IgD-negative memory B cell (primary cell): ENCODE measurements around the gene MTA3. TPM values are rescaled to one million over a fixed set of nuclear protein-coding genes. Genes with fewer than 3 reads are reported as not detected.

Experiments used
- H3K27ac Mint-ChIP-seq, 3 donors: one replicate each; pipeline ENCODE4 v1.8.0; 2020 to 2022; ENCODE audit warnings: mild to moderate bottlenecking in 3 of 3, mixed read lengths in 3 of 3, moderate library complexity in 1 of 3
- H3K27me3 Mint-ChIP-seq: one replicate; pipeline ENCODE4 v1.8.0; 2021; ENCODE audit warnings: mixed read lengths
- H3K36me3 Mint-ChIP-seq: one replicate; pipeline ENCODE4 v1.8.0; 2020; ENCODE audit warnings: mild to moderate bottlenecking, mixed read lengths
- H3K4me1 Mint-ChIP-seq, 3 donors: one replicate each; pipeline ENCODE4 v1.8.0; 2020 to 2022; ENCODE audit warnings: mixed read lengths in 3 of 3, mild to moderate bottlenecking in 1 of 3
- H3K4me3 Mint-ChIP-seq, 4 donors: one replicate each; pipeline ENCODE4 v1.8.0; 2020 to 2022; ENCODE audit warnings: mild to moderate bottlenecking in 4 of 4, mixed read lengths in 4 of 4, moderate library complexity in 3 of 4
- H3K9me3 Mint-ChIP-seq, 3 donors: one replicate each; pipeline ENCODE4 v1.8.0; 2020 to 2021; ENCODE audit warnings: mixed read lengths in 3 of 3, mild to moderate bottlenecking in 1 of 3
- polyA plus RNA-seq: library from polyadenylated mRNA; unstranded; fragments of 300-500 nt; fragmentation: Illumina TruSeq; gene quantifications from one replicate; pipeline ENCODE4 v1.2.3, GENCODE V29; 2021

MTA3 gene
- polyA plus RNA-seq, 1 donor from 2014 or later, result 8.8 TPM

- H3K9me3 Mint-ChIP-seq, result no peaks in the 10 kb centered on the region
- peaks cover 11% of the 10 kb centered on the region for H3K36me3 Mint-ChIP-seq
- peaks cover 0 to 3% (median 1%) of the 10 kb centered on the region in 3 donors for H3K4me1 Mint-ChIP-seq
- no peak overlapping the region for H3K4me3 Mint-ChIP-seq
- no peaks in the 10 kb centered on the region for H3K27me3 Mint-ChIP-seq
- no peak overlapping the region for H3K27ac Mint-ChIP-seq
Measured at GRCh38 chr2:42651057-42651456, 82.6 kb downstream of the MTA3 start.

DNA sequence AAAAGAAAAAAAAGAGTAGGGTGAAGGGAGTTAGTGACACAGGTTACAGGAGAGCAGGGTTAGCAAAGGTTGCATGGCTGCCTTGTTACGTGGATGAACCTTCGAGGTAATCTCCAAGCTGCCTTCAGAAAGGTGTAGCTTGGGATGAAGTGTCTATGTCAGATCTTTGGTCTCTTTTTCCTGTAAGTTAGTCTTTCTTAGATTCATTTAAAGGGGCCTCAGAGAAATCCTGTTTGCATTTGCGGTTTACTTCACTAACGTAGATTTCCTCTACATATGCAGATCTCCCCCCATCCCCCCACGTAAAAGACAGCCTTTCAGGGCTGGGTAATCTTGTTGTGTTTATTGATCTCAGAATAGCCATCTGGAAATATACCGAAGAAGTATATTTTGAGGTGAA, 83.7 kb downstream of the MTA3 start:
- Mint-ChIP-seq H3K27ac (peak overlapping the region in 1 of 3 donors; percentile 81), H3K36me3 (peaks cover 10% of the 10 kb centered on the region), H3K4me3 (peak overlapping the region in 1 of 4 donors; percentile 67), H3K9me3 (no peaks in the 10 kb centered on the region), H3K27me3 (no peaks in the 10 kb centered on the region), H3K4me1 (peaks cover 0 to 3% (median 1%) of the 10 kb centered on the region in 3 donors)

GRCh38 chr2:42653039-42653438, 84.6 kb downstream of the MTA3 start:
- Mint-ChIP-seq H3K4me3 (no peak overlapping the region), H3K27me3 (no peaks in the 10 kb centered on the region), H3K27ac (no peak overlapping the region), H3K36me3 (peaks cover 10% of the 10 kb centered on the region), H3K9me3 (no peaks in the 10 kb centered on the region), H3K4me1 (peaks cover 0 to 3% (median 2%) of the 10 kb centered on the region in 3 donors)

GRCh38 chr2:42653908-42654445, 85.5 kb downstream of the MTA3 start:
- Mint-ChIP-seq H3K27me3 (no peaks in the 10 kb centered on the region), H3K36me3 (peaks cover 10% of the 10 kb centered on the region), H3K4me1 (peaks cover 0 to 3% (median 3%) of the 10 kb centered on the region in 3 donors), H3K4me3 (no peak overlapping the region), H3K9me3 (no peaks in the 10 kb centered on the region), H3K27ac (no peak overlapping the region)

DNA sequence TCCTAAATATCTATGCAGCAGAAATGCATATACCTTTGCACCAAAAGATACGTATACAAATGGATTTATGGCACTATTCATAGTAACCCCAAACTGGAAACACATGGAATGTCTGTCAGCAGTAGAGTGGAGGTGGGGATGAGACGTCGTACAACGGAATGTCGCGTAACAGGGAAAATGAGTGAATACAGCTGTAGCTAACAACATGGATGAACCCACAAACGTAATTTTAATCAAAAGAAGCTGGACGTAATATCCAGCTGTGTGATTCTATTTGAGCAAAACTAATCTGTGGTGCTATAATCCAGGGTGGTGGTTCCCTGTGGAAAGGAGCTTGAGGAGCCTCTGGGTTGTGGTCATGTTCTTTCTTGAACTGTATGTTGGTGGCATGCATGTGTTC, 89.9 kb downstream of the MTA3 start:
- peaks cover 5 to 8% (median 6%) of the 10 kb centered on the region in 3 donors for H3K4me1 Mint-ChIP-seq
- no peaks in the 10 kb centered on the region for H3K9me3 Mint-ChIP-seq
- no peak overlapping the region for H3K4me3 Mint-ChIP-seq
- H3K27ac Mint-ChIP-seq, result no peak overlapping the region
- peaks cover 9% of the 10 kb centered on the region for H3K36me3 Mint-ChIP-seq
- H3K27me3 Mint-ChIP-seq, result no peaks in the 10 kb centered on the region

DNA sequence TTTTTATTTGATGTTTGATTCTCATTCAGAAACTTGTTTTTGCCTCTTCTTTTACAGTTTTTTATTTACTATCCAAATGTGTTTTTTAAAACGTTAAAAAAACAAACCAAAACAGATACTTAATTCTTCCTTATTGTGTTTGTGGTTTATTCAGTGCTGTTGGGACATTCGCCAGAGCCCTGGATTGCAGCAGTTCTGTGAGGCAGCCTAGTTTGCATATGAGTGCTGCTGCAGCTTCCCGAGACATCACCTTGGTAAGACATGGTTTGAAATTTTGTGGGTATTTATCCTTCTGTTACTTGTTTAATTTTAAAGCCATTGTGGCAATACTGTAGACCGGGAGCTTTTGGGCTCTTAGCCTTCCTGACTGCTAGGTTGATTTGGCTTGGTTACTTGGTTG, 91.2 kb downstream of the MTA3 start:
- peaks cover 9% of the 10 kb centered on the region for H3K36me3 Mint-ChIP-seq

GRCh38 chr2:42663106-42663780, 94.8 kb downstream of the MTA3 start:
- Mint-ChIP-seq H3K27me3 (no peaks in the 10 kb centered on the region), H3K9me3 (no peaks in the 10 kb centered on the region), H3K4me3 (peak overlapping the region in 2 of 4 donors; percentile 31 to 61), H3K36me3 (peaks cover 4% of the 10 kb centered on the region), H3K27ac (peak overlapping the region in 2 of 3 donors; percentile 25 to 28), H3K4me1 (peaks cover 13 to 23% (median 14%) of the 10 kb centered on the region in 3 donors)

More for the DNA sequence above, 91.2 kb downstream of the MTA3 start:
- Mint-ChIP-seq H3K27ac (peak overlapping the region in 1 of 3 donors; percentile 28), H3K27me3 (no peaks in the 10 kb centered on the region), H3K4me3 (no peak overlapping the region), H3K4me1 (peaks cover 12 to 16% (median 15%) of the 10 kb centered on the region in 3 donors), H3K9me3 (no peaks in the 10 kb centered on the region)

GRCh38 chr2:42663828-42664227, 95.4 kb downstream of the MTA3 start:
- peak overlapping the region in 2 of 4 donors; percentile 31 to 61 for H3K4me3 Mint-ChIP-seq
- peak overlapping the region in 2 of 3 donors; percentile 25 to 28 for H3K27ac Mint-ChIP-seq
- peaks cover 13 to 23% (median 14%) of the 10 kb centered on the region in 3 donors for H3K4me1 Mint-ChIP-seq
- peaks cover 4% of the 10 kb centered on the region for H3K36me3 Mint-ChIP-seq
- H3K27me3 Mint-ChIP-seq, result no peaks in the 10 kb centered on the region
- no peaks in the 10 kb centered on the region for H3K9me3 Mint-ChIP-seq

DNA sequence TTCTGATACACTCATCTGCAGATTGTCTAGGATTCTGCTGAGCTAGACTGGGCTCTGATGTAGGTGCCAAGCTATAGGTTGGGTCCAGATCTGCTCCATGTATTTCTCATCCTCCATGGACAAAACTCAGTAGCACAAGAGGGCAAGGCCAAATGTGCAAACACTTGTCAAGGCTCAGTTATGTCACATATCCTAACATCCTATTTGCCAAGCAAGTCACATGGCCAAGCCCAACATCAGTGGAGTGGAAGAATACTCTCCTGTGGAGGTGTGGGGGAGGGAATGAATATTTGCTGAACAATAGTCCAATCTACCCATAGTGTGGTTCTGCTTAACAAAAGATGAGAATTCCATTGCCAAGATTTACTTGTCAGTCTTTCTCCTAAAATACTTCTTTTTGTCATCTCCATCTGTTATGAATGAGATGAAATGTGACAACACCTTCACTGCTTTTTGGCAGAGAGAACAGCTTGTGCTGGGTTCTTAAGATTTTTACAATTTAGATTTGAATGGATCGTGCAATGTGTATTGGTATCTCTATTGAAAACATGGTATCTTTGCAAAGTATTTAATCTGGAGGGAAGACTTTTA, 105.7 kb downstream of the MTA3 start:
- Mint-ChIP-seq H3K9me3 (no peaks in the 10 kb centered on the region), H3K36me3 (peaks cover 27% of the 10 kb centered on the region), H3K27me3 (no peaks in the 10 kb centered on the region), H3K4me1 (peaks cover 5 to 8% (median 6%) of the 10 kb centered on the region in 3 donors), H3K27ac (no peak overlapping the region), H3K4me3 (no peak overlapping the region)

- no peak overlapping the region for H3K4me3 Mint-ChIP-seq
- H3K27me3 Mint-ChIP-seq, result no peaks in the 10 kb centered on the region
- no peaks in the 10 kb centered on the region for H3K9me3 Mint-ChIP-seq
- H3K27ac Mint-ChIP-seq, result no peak overlapping the region
- H3K4me1 Mint-ChIP-seq, result peaks cover 0 to 2% (median 0%) of the 10 kb centered on the region in 3 donors
- H3K36me3 Mint-ChIP-seq, result peaks cover 30% of the 10 kb centered on the region
Measured at GRCh38 chr2:42675815-42676214, 107.4 kb downstream of the MTA3 start.

DNA sequence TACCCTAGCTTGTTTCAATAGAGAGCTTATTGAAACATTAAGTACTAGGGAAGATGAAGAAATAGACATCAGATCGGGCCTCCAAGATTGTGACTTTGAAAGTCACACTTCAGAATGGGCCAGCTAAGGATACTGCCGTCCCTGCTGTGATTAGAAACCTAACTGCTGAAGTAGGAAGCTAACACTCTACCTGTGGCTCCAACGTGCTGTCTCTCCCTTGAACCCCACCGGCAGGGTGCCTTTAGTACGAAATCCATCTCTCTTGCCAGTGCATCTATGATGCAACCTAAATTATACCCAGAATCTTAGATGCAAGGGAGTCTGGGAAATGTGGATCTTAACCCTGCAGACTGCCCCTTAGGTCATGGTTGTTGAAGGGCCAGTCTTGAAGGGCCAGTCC, 116.9 kb downstream of the MTA3 start:
- peaks cover 0 to 7% (median 3%) of the 10 kb centered on the region in 3 donors for H3K4me1 Mint-ChIP-seq
- H3K4me3 Mint-ChIP-seq, result no peak overlapping the region
- no peaks in the 10 kb centered on the region for H3K27me3 Mint-ChIP-seq
- no peak overlapping the region for H3K27ac Mint-ChIP-seq
- peaks cover 10% of the 10 kb centered on the region for H3K36me3 Mint-ChIP-seq
- H3K9me3 Mint-ChIP-seq, result peaks cover 0 to 6% (median 2%) of the 10 kb centered on the region in 3 donors

DNA sequence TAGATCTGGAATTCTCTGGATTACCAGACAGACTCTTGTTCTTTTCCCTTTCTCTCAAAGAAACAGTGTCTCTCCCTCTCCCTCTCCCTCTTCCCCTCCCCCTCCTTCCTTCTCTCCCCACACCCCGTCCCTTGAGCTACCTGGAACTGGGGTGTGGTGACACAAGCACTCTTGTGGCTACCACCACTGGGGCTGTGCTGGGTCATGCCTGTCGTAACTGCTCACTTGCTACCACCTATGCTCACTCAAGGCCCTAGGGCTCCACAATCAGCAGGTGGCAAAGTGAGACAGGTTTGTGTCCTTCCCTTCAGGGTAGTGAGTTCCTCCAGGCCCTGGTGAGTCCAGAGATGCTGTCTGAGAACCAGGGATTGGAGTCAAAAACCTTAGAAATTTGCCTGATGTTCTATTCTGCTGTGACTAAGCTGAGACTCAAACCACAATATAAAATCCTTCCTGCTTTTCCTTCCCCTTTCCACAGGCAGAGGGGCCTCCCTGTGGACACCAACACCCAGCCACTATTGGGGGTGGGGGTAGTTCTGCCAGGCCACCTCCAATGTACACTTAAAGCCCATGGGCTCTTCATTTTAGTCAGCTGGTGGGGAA, 124.7 kb downstream of the MTA3 start:
- H3K36me3 Mint-ChIP-seq, result peaks cover 10% of the 10 kb centered on the region
- no peaks in the 10 kb centered on the region for H3K27me3 Mint-ChIP-seq
- H3K27ac Mint-ChIP-seq, result no peak overlapping the region
- no peaks in the 10 kb centered on the region for H3K4me1 Mint-ChIP-seq
- no peak overlapping the region for H3K4me3 Mint-ChIP-seq
- H3K9me3 Mint-ChIP-seq, result peaks cover 0 to 6% (median 0%) of the 10 kb centered on the region in 3 donors

DNA sequence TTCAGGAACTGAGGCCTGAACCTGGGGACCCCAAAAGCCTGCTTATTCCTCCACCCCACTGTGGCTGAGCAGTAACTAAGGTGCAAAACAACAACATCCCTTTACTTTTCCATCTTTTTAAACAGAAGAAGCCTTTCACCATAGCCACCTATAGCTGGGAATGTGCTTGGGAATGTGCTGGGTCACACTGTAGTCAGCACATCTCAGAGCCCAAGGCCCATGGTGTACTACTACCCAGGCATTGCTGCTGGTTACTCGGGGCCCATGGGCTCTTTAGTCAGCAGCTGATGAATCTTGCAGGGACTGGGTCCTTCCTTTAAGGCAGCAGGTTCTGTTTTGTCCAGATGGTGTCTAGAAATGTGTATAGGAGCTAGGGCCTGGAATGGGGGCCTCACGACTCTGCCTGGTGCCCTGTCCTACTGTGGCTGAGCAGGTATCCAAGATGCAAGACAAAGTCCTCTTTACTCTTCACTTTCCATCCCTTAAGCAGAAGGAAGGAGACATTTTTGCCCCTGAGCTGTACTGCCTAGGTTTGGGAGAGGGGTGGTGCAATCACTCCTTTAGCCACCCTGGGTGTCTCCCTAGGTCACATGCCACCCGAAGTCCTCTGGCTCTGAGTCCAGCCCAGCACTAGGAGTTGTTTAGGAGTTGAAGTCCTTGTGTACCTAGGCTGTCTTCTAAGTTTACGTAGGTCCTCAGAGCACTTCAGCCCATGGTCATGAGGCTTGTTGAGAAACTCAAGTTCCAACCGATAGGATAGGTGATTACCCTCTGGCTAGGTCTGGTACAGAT, 125.5 kb downstream of the MTA3 start:
- H3K9me3 Mint-ChIP-seq, result peaks cover 0 to under 1% (median 0%) of the 10 kb centered on the region in 3 donors
- H3K27me3 Mint-ChIP-seq, result no peaks in the 10 kb centered on the region
- no peak overlapping the region for H3K27ac Mint-ChIP-seq
- peaks cover 10% of the 10 kb centered on the region for H3K36me3 Mint-ChIP-seq
- no peaks in the 10 kb centered on the region for H3K4me1 Mint-ChIP-seq
- no peak overlapping the region for H3K4me3 Mint-ChIP-seq

- Mint-ChIP-seq H3K4me3 (no peak overlapping the region), H3K36me3 (peaks cover under 1% of the 10 kb centered on the region), H3K27ac (no peak overlapping the region), H3K4me1 (no peaks in the 10 kb centered on the region), H3K9me3 (no peaks in the 10 kb centered on the region), H3K27me3 (no peaks in the 10 kb centered on the region)
Measured at GRCh38 chr2:42696987-42697386, 128.6 kb downstream of the MTA3 start.

DNA sequence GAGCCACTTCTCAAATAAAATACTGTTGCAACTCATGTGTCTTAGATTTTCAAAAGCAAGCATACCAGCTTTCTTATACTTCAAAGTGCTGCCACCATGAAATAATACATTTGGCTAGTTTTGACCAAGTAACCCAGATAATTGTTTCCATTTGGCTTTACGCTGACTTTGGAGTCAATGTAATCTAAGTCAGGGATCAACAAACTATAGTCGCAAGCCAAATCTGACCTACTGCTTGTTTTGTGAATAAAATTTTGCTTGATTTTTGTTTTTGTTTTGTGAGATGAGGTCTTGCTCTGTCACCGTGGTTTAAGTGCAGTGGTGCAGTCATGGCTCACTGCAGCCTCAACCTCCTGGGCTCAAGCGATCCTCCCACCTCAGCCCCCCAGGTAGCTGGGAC, 130.5 kb downstream of the MTA3 start:
- Mint-ChIP-seq H3K4me3 (no peak overlapping the region), H3K36me3 (no peaks in the 10 kb centered on the region), H3K27me3 (no peaks in the 10 kb centered on the region), H3K9me3 (no peaks in the 10 kb centered on the region), H3K27ac (no peak overlapping the region), H3K4me1 (no peaks in the 10 kb centered on the region)
